H1 (cell line): ENCODE measurements around the gene ALDH7A1. TPM values are rescaled to one million over a fixed set of nuclear protein-coding genes. Genes with fewer than 3 reads are reported as not detected.

Source experiments
- CTCF ChIA-PET: fragments of 300-600 bp; sonication (Branson Sonifier 250); formaldehyde crosslinking; loops from one replicate; lab custom pipeline; 2021; ENCODE audit not compliant: partially characterized antibody; lab: Charles Lee
- POLR2A ChIA-PET: fragments of 300-600 bp; sonication (Branson Sonifier 250); formaldehyde crosslinking; loops from one replicate; lab custom pipeline; 2021; ENCODE audit warnings: inconsistent platforms; ENCODE audit not compliant: partially characterized antibody; lab: Charles Lee
- DNase-seq, 2 experiments: peaks; one replicate each; pipeline versions ENCODE4 v3.0.0 to v3.0.0-alpha.2; 2010 to 2022; ENCODE audit warnings: low spot score in 2 of 2, low read depth in 1 of 2, mixed read lengths in 1 of 2
- FAIRE-seq: peaks from 2 replicates; lab custom pipeline; 2011; peaks lifted over from hg19 to GRCh38; lab: Jason Lieb, UNC
- H2AFZ ChIP-seq: 2 replicates; pipeline ENCODE4 v1.8.1; 2012; ENCODE audit warnings: low read length, inconsistent platforms
- H2AK5ac ChIP-seq: 2 replicates; pipeline ENCODE4 v1.6.1; 2013; ENCODE audit warnings: low read depth, low read length
- H2BK120ac ChIP-seq: replicated peaks from 2 replicates; pipeline ENCODE3; 2013; ENCODE audit warnings: low read depth, low read length, inconsistent platforms
- H2BK12ac ChIP-seq: 2 replicates; pipeline ENCODE4 v1.6.1; 2013; ENCODE audit warnings: low read depth, low read length
- H2BK15ac ChIP-seq: 2 replicates; pipeline ENCODE4 v1.6.1; 2013; ENCODE audit warnings: low read length
- H2BK20ac ChIP-seq: 2 replicates; pipeline ENCODE4 v1.6.1; 2013; ENCODE audit warnings: low read length
- H2BK5ac ChIP-seq: 2 replicates; pipeline ENCODE4 v1.6.1; 2013; ENCODE audit warnings: low read depth, low read length
- H3K14ac ChIP-seq: 2 replicates; pipeline ENCODE4 v1.6.1; 2013; ENCODE audit warnings: inconsistent platforms; ENCODE audit not compliant: insufficient read length
- H3K18ac ChIP-seq: 2 replicates; pipeline ENCODE4 v1.6.1; 2013; ENCODE audit warnings: low read length; ENCODE audit errors: extremely low read depth
- H3K23ac ChIP-seq: 2 replicates; pipeline ENCODE4 v1.6.1; 2013; ENCODE audit warnings: inconsistent platforms; ENCODE audit not compliant: insufficient read length
- H3K23me2 ChIP-seq: 2 replicates; pipeline ENCODE4 v1.6.1; 2013; ENCODE audit warnings: low read depth, low read length
- H3K27ac ChIP-seq: 2 replicates; pipeline ENCODE4 v1.6.1; 2011; ENCODE audit warnings: low read depth, low read length, inconsistent platforms
- H3K27me3 ChIP-seq, 4 experiments: replicated peaks in 1 of 4; 1 replicate in 1 of 4; 2 replicates in 3 of 4; pipeline versions ENCODE4 v1.6.1 to v1.8.1; 2011 to 2013; ENCODE audit warnings: low read length in 3 of 4, mild to moderate bottlenecking in 3 of 4, inconsistent platforms in 2 of 4, mixed read lengths in 2 of 4, moderate library complexity in 1 of 4; ENCODE audit not compliant: control insufficient read depth in 3 of 4, insufficient read depth in 3 of 4; ENCODE audit errors: extremely low read depth in 1 of 4
- H3K36me3 ChIP-seq, 4 experiments: 2 replicates each; pipeline versions ENCODE4 v1.6.1 to v1.8.1; 2011 to 2013; ENCODE audit warnings: mild to moderate bottlenecking in 4 of 4, low read length in 3 of 4, moderate library complexity in 2 of 4, control low read depth in 1 of 4, inconsistent platforms in 1 of 4; ENCODE audit not compliant: insufficient read depth in 4 of 4, control insufficient read depth in 2 of 4
- H3K4ac ChIP-seq: replicated peaks from 2 replicates; pipeline ENCODE3; 2013; ENCODE audit warnings: low read length, low read depth, mixed read lengths, inconsistent platforms; ENCODE audit not compliant: insufficient read length
- H3K4me1 ChIP-seq, 4 experiments: replicated peaks in 1 of 4; 1 replicate in 1 of 4; 2 replicates in 3 of 4; pipeline versions ENCODE4 v1.6.1 to v1.8.1; 2011 to 2013; ENCODE audit warnings: low read length in 3 of 4, inconsistent platforms in 2 of 4, mixed read lengths in 1 of 4; ENCODE audit not compliant: insufficient read depth in 4 of 4, control insufficient read depth in 3 of 4
- H3K4me2 ChIP-seq, 2 experiments: 2 replicates each; pipeline versions ENCODE4 v1.6.1 to v1.8.1; 2011 to 2013; ENCODE audit warnings: low read depth in 2 of 2, low read length in 2 of 2, control low read depth in 1 of 2, inconsistent platforms in 1 of 2, mild to moderate bottlenecking in 1 of 2; ENCODE audit not compliant: insufficient read depth in 1 of 2
- H3K4me3 ChIP-seq, 4 experiments: fragments of 200-600, 300-600 bp in 1 of 4; sonication (generic), shearing (Covaris generic), sonication (Bioruptor Twin) in 1 of 4; 2 replicates each; pipeline versions ENCODE4 v1.5.1 to v1.8.1; 2011 to 2016; ENCODE audit warnings: low read length in 4 of 4, low read depth in 3 of 4, control low read depth in 2 of 4, inconsistent platforms in 2 of 4, mild to moderate bottlenecking in 2 of 4, mixed read lengths in 1 of 4, moderate library complexity in 1 of 4; ENCODE audit not compliant: insufficient read depth in 2 of 4; ENCODE audit errors: extremely low read depth in 1 of 4
- H3K56ac ChIP-seq: replicated peaks from 2 replicates; pipeline ENCODE3; 2013; ENCODE audit warnings: low read depth, mild to moderate bottlenecking, mixed read lengths, low read length, inconsistent platforms; ENCODE audit not compliant: insufficient read length
- H3K79me1 ChIP-seq: 2 replicates; pipeline ENCODE4 v1.6.1; 2013; ENCODE audit warnings: low read depth, low read length, control low read depth
- H3K79me2 ChIP-seq, 2 experiments: 2 replicates each; pipeline versions ENCODE4 v1.6.1 to v1.8.1; 2012 to 2013; ENCODE audit warnings: low read length in 2 of 2, mild to moderate bottlenecking in 2 of 2, inconsistent platforms in 1 of 2; ENCODE audit not compliant: insufficient read depth in 2 of 2, control insufficient read depth in 1 of 2
- H3K9ac ChIP-seq, 4 experiments: replicated peaks in 1 of 4; 1 replicate in 1 of 4; 2 replicates in 3 of 4; pipeline versions ENCODE4 v1.6.1 to v1.8.1; 2011 to 2013; ENCODE audit warnings: low read depth in 3 of 4, low read length in 3 of 4, control low read depth in 2 of 4, mild to moderate bottlenecking in 2 of 4, moderate library complexity in 2 of 4, inconsistent platforms in 1 of 4; ENCODE audit errors: extremely low read depth in 1 of 4
- H3K9me3 ChIP-seq, 2 experiments: 2 replicates each; pipeline versions ENCODE4 v1.6.1 to v1.8.1; 2012 to 2013; ENCODE audit warnings: mild to moderate bottlenecking in 2 of 2, moderate library complexity in 2 of 2, control low read depth in 1 of 2, inconsistent platforms in 1 of 2, low read depth in 1 of 2, low read length in 1 of 2, mixed read lengths in 1 of 2; ENCODE audit not compliant: insufficient read depth in 2 of 2
- H4K20me1 ChIP-seq, 2 experiments: replicated peaks in 1 of 2; 2 replicates each; pipeline versions ENCODE3 to v1.8.1; 2011 to 2013; ENCODE audit warnings: inconsistent platforms in 2 of 2, low read length in 2 of 2, mild to moderate bottlenecking in 1 of 2; ENCODE audit not compliant: insufficient read depth in 2 of 2, control insufficient read depth in 1 of 2
- H4K5ac ChIP-seq: 2 replicates; pipeline ENCODE4 v1.6.1; 2013; ENCODE audit warnings: low read length, low read depth, mixed read lengths, inconsistent platforms; ENCODE audit not compliant: insufficient read length
- H4K8ac ChIP-seq: 2 replicates; pipeline ENCODE4 v1.8.0; 2013; ENCODE audit warnings: mild to moderate bottlenecking, moderate library complexity, low read length, inconsistent platforms; ENCODE audit not compliant: insufficient read depth; ENCODE audit errors: extremely low read depth
- H4K91ac ChIP-seq: replicated peaks from 2 replicates; pipeline ENCODE3; 2013; ENCODE audit warnings: low read length, mixed read lengths, inconsistent platforms; ENCODE audit not compliant: insufficient read length
- POLR2AphosphoS5 ChIP-seq: IDR thresholded peaks from 2 replicates; pipeline ENCODE4 v1.6.1; 2011; ENCODE audit warnings: low read depth, low read length
- RAD21 ChIP-seq, 2 experiments: IDR thresholded peaks in 1 of 2; conservative IDR thresholded peaks in 1 of 2; 2 replicates each; pipeline ENCODE4 v1.6.1; 2011; ENCODE audit warnings: low read depth in 2 of 2, low read length in 2 of 2, improper control_type of control experiment in 1 of 2, inconsistent platforms in 1 of 2, mild to moderate bottlenecking in 1 of 2, moderate library complexity in 1 of 2
- YY1 ChIP-seq: IDR thresholded peaks from 2 replicates; pipeline ENCODE4 v1.6.1; 2011; ENCODE audit warnings: low read depth, mild to moderate bottlenecking, low read length
- WGBS, 2 experiments: shearing (Covaris generic) in 1 of 2; methylation state at CpG; one replicate each; pipeline versions ENCODE4 v1.1.6 to v1.1.7; 2013 to 2015; ENCODE audit warnings: low lambda C conversion rate in 2 of 2, mixed read lengths in 2 of 2, inconsistent platforms in 1 of 2, low coverage in 1 of 2, missing lambda C conversion rate in 1 of 2; ENCODE audit not compliant: insufficient replicate concordance in 2 of 2, insufficient coverage in 1 of 2, insufficient read length in 1 of 2; ENCODE audit errors: extremely low coverage in 1 of 2, missing lambda C conversion rate in 1 of 2; 5-methylcytosine and 5-hydroxymethylcytosine counted together
- polyA plus RNA-seq, 7 experiments: library from polyadenylated mRNA; depleted of rRNA in 3 of 7; stranded (reverse) in 5 of 7; unstranded in 2 of 7; fragments of >200 nt in 5 of 7; fragments of 200-250 nt in 2 of 7; gene quantifications; 1 replicate in 5 of 7; 2 replicates in 1 of 7; 4 replicates in 1 of 7; pipeline versions ENCODE4 v1.2.1 to v1.2.3, GENCODE V29; 2011 to 2013; ENCODE audit warnings: missing spikeins in 2 of 7, mixed read lengths in 2 of 7
- total RNA-seq: library from RNA; stranded (reverse); fragmentation: NEBNext Ultra II Directional; extraction: Animal tissue kit (Norgen Biotek cat#: 25700); gene quantifications from 2 replicates; pipeline ENCODE4 v1.2.1, GENCODE V29; 2021

ALDH7A1 gene
- total and polyA plus RNA-seq, 2 of the 8 experiments (the other 6 are each of a cell fraction or from before 2014, with no cell fraction given): 99.6 to 225 TPM

GRCh38 chr5:126628102-126628501 lies 33.1 kb upstream of the ALDH7A1 start:
- no peak overlapping the region for H2BK20ac ChIP-seq
- H4K8ac ChIP-seq: no peak overlapping the region
- H3K23me2 ChIP-seq: no peaks in the 10 kb centered on the region
- H3K27ac ChIP-seq: no peak overlapping the region
- POLR2A ChIA-PET: interaction anchor here (1.0 to 2.1 kb wide), 4 partner anchors 20 to 150 kb away, joined by 3 to 6 read pairs (median 4); partner anchors contain the start of genes ALDH7A1 and PHAX
- H3K4ac ChIP-seq: no peak overlapping the region
- H3K79me1 ChIP-seq: no peaks in the 10 kb centered on the region
- no peak overlapping the region for H3K4me3 ChIP-seq
- no peak overlapping the region for H3K4me2 ChIP-seq
- H3K27me3 ChIP-seq: no peaks in the 10 kb centered on the region
- no peak overlapping the region for H2AFZ ChIP-seq
- DNase-seq (no peak), FAIRE-seq (no peak)
- TF ChIP-seq YY1 (no peak), POLR2AphosphoS5 (no peak), RAD21 (IDR thresholded peaks at IDR 0.05 in 1 of 2, conservative IDR thresholded peaks at IDR 0.05 in 1 of 2; ENCODE audit: low read depth in 2 of 2, low read length in 2 of 2) (no peak)
- H3K23ac ChIP-seq: no peak overlapping the region
- peaks cover 6 to 25% (median 16%) of the 10 kb centered on the region in 4 experiments for H3K36me3 ChIP-seq
- H2BK12ac ChIP-seq: no peak overlapping the region
- no peak overlapping the region for H2BK5ac ChIP-seq
- no peak overlapping the region for H2AK5ac ChIP-seq
- WGBS, 2 experiments: 93% methylated on average over 11 of the region's 11 CpGs; no CpG with 5 or more reads in 1 of the 2 experiments
- H3K79me2 ChIP-seq: no peaks in the 10 kb centered on the region
- no peak overlapping the region for H4K91ac ChIP-seq
- H4K20me1 ChIP-seq: no peaks in the 10 kb centered on the region
- no peak overlapping the region for H3K18ac ChIP-seq
- no peak overlapping the region for H3K56ac ChIP-seq
- H3K9ac ChIP-seq: no peak overlapping the region
- no peaks in the 10 kb centered on the region for H3K4me1 ChIP-seq
- CTCF ChIA-PET: interaction anchor here (0.8 to 2.1 kb wide), 4 partner anchors 28 to 171 kb away, joined by 3 to 6 read pairs (median 4); partner anchors contain the start of genes ALDH7A1 and PHAX
- no peak overlapping the region for H2BK15ac ChIP-seq
- no peak overlapping the region for H4K5ac ChIP-seq
- no peak overlapping the region for H2BK120ac ChIP-seq
- no peak overlapping the region for H3K14ac ChIP-seq
- no peaks in the 10 kb centered on the region for H3K9me3 ChIP-seq
